ENCODE measurements around the gene UBE4B. TPM values are rescaled to one million over a fixed set of nuclear protein-coding genes. Genes with fewer than 3 reads are reported as not detected.

Gene UBE4B
- total and polyA plus RNA-seq, 2 of the 13 experiments (the other 11 are each of a cell fraction or from before 2014, with no cell fraction given): 15.2 to 24.8 TPM

GRCh38 chr1:10210841-10211804 lies 178.4 kb downstream of the UBE4B start (continued):
- TF ChIP-seq GLMP (CRISPR knock-in tag; IDR thresholded peaks at IDR 0.05; ENCODE audit: borderline replicate concordance) (no peak), CEBPZ (IDR thresholded peaks at IDR 0.05; ENCODE audit: low read length) (no peak), ZNF781 (CRISPR knock-in tag; IDR thresholded peaks at IDR 0.05; ENCODE audit: borderline replicate concordance, not compliant biosample characterization) (no peak), ZNF343 (CRISPR knock-in tag; IDR thresholded peaks at IDR 0.05) (0 out of 2 replicates have a peak, but pooled peaks have one; percentile 32), ZNF609 (CRISPR knock-in tag; IDR thresholded peaks at IDR 0.05; ENCODE audit: borderline replicate concordance) (0 out of 2 replicates have a peak, but pooled peaks have one; percentile 35), HNF1B (CRISPR knock-in tag; IDR thresholded peaks at IDR 0.05) (peak; percentile 33; the same call in 1 of the 2 replicates), ELF3 (CRISPR knock-in tag; IDR thresholded peaks at IDR 0.05) (no peak), ZNF275 (CRISPR knock-in tag; IDR thresholded peaks at IDR 0.05; ENCODE audit: borderline replicate concordance) (no peak), ATF3 (CRISPR knock-in tag; IDR thresholded peaks at IDR 0.05) (no peak), THAP7 (CRISPR knock-in tag; IDR thresholded peaks at IDR 0.05) (0 out of 2 replicates have a peak, but pooled peaks have one; percentile 22), ZNF678 (CRISPR knock-in tag; IDR thresholded peaks at IDR 0.05) (no peak), SSRP1 (CRISPR knock-in tag; IDR thresholded peaks at IDR 0.05) (no peak), ZNF709 (CRISPR knock-in tag; IDR thresholded peaks at IDR 0.05) (no peak; the same call in 1 of the 2 replicates)

Measured in HepG2 (cell line).